ENCODE measurements around the gene LRP5.

Gene LRP5

GRCh38 chr11:68326334-68327215 is 14.2 kb downstream of the LRP5 start:
- no peaks in the 10 kb centered on the region for H3K9me3 ChIP-seq (ENCODE audit: control insufficient read depth, insufficient read depth, low read length)
- no peaks in the 10 kb centered on the region for H3K36me3 ChIP-seq (ENCODE audit: insufficient read depth, low read length)
- H3K9ac ChIP-seq (ENCODE audit: low read depth, low read length), result no peak overlapping the region
- H3K4me1 ChIP-seq (ENCODE audit: insufficient read depth, low read length), result peaks cover 48% of the 10 kb centered on the region

GRCh38 chr11:68327586-68328370 is 15.4 kb downstream of the LRP5 start:
- Histone ChIP-seq H3K4me1 (ENCODE audit: insufficient read depth, low read length) (peaks cover 53% of the 10 kb centered on the region), H3K36me3 (ENCODE audit: insufficient read depth, low read length) (no peaks in the 10 kb centered on the region), H3K9me3 (ENCODE audit: control insufficient read depth, insufficient read depth, low read length) (no peaks in the 10 kb centered on the region), H3K9ac (ENCODE audit: low read depth, low read length) (no peak overlapping the region)

GRCh38 chr11:68328374-68329091 is 16.1 kb downstream of the LRP5 start:
- peaks cover 53% of the 10 kb centered on the region for H3K4me1 ChIP-seq (ENCODE audit: insufficient read depth, low read length)
- no peaks in the 10 kb centered on the region for H3K9me3 ChIP-seq (ENCODE audit: control insufficient read depth, insufficient read depth, low read length)
- no peaks in the 10 kb centered on the region for H3K36me3 ChIP-seq (ENCODE audit: insufficient read depth, low read length)
- H3K9ac ChIP-seq (ENCODE audit: low read depth, low read length), result no peak overlapping the region

- Histone ChIP-seq H3K9ac (ENCODE audit: low read depth, low read length) (no peak overlapping the region), H3K36me3 (ENCODE audit: insufficient read depth, low read length) (no peaks in the 10 kb centered on the region), H3K4me1 (ENCODE audit: insufficient read depth, low read length) (peaks cover 53% of the 10 kb centered on the region), H3K9me3 (ENCODE audit: control insufficient read depth, insufficient read depth, low read length) (no peaks in the 10 kb centered on the region)
Measured at GRCh38 chr11:68329536-68329935, 17.1 kb downstream of the LRP5 start.

GRCh38 chr11:68329978-68330699 is 17.7 kb downstream of the LRP5 start:
- Histone ChIP-seq H3K9me3 (ENCODE audit: control insufficient read depth, insufficient read depth, low read length) (no peaks in the 10 kb centered on the region), H3K4me1 (ENCODE audit: insufficient read depth, low read length) (peaks cover 53% of the 10 kb centered on the region), H3K9ac (ENCODE audit: low read depth, low read length) (no peak overlapping the region), H3K36me3 (ENCODE audit: insufficient read depth, low read length) (no peaks in the 10 kb centered on the region)

GRCh38 chr11:68330700-68331337 is 18.4 kb downstream of the LRP5 start:
- Histone ChIP-seq H3K9ac (ENCODE audit: low read depth, low read length) (no peak overlapping the region), H3K36me3 (ENCODE audit: insufficient read depth, low read length) (no peaks in the 10 kb centered on the region), H3K9me3 (ENCODE audit: control insufficient read depth, insufficient read depth, low read length) (no peaks in the 10 kb centered on the region), H3K4me1 (ENCODE audit: insufficient read depth, low read length) (peaks cover 46% of the 10 kb centered on the region)

GRCh38 chr11:68331338-68331947 is 19.1 kb downstream of the LRP5 start:
- no peak overlapping the region for H3K9ac ChIP-seq (ENCODE audit: low read depth, low read length)
- H3K36me3 ChIP-seq (ENCODE audit: insufficient read depth, low read length), result no peaks in the 10 kb centered on the region
- peaks cover 45% of the 10 kb centered on the region for H3K4me1 ChIP-seq (ENCODE audit: insufficient read depth, low read length)
- no peaks in the 10 kb centered on the region for H3K9me3 ChIP-seq (ENCODE audit: control insufficient read depth, insufficient read depth, low read length)

GRCh38 chr11:68332186-68332585 is 19.8 kb downstream of the LRP5 start:
- H3K9me3 ChIP-seq (ENCODE audit: control insufficient read depth, insufficient read depth, low read length), result no peaks in the 10 kb centered on the region
- no peak overlapping the region for H3K9ac ChIP-seq (ENCODE audit: low read depth, low read length)
- H3K4me1 ChIP-seq (ENCODE audit: insufficient read depth, low read length), result peaks cover 45% of the 10 kb centered on the region
- no peaks in the 10 kb centered on the region for H3K36me3 ChIP-seq (ENCODE audit: insufficient read depth, low read length)

GRCh38 chr11:68333173-68333572 is 20.8 kb downstream of the LRP5 start:
- Histone ChIP-seq H3K9me3 (ENCODE audit: control insufficient read depth, insufficient read depth, low read length) (no peaks in the 10 kb centered on the region), H3K4me1 (ENCODE audit: insufficient read depth, low read length) (peaks cover 37% of the 10 kb centered on the region), H3K9ac (ENCODE audit: low read depth, low read length) (no peak overlapping the region), H3K36me3 (ENCODE audit: insufficient read depth, low read length) (no peaks in the 10 kb centered on the region)

- H3K4me1 ChIP-seq (ENCODE audit: insufficient read depth, low read length), result peaks cover 22% of the 10 kb centered on the region
- no peaks in the 10 kb centered on the region for H3K36me3 ChIP-seq (ENCODE audit: insufficient read depth, low read length)
- no peak overlapping the region for H3K9ac ChIP-seq (ENCODE audit: low read depth, low read length)
- H3K9me3 ChIP-seq (ENCODE audit: control insufficient read depth, insufficient read depth, low read length), result no peaks in the 10 kb centered on the region
Measured at GRCh38 chr11:68334923-68335322, 22.5 kb downstream of the LRP5 start.

- Histone ChIP-seq H3K4me1 (ENCODE audit: insufficient read depth, low read length) (peaks cover 14% of the 10 kb centered on the region), H3K9me3 (ENCODE audit: control insufficient read depth, insufficient read depth, low read length) (no peaks in the 10 kb centered on the region), H3K36me3 (ENCODE audit: insufficient read depth, low read length) (no peaks in the 10 kb centered on the region), H3K9ac (ENCODE audit: low read depth, low read length) (no peak overlapping the region)
Measured at GRCh38 chr11:68335683-68336082, 23.3 kb downstream of the LRP5 start.

GRCh38 chr11:68336716-68337115 is 24.3 kb downstream of the LRP5 start:
- Histone ChIP-seq H3K36me3 (ENCODE audit: insufficient read depth, low read length) (no peaks in the 10 kb centered on the region), H3K9me3 (ENCODE audit: control insufficient read depth, insufficient read depth, low read length) (no peaks in the 10 kb centered on the region), H3K4me1 (ENCODE audit: insufficient read depth, low read length) (peaks cover 9% of the 10 kb centered on the region), H3K9ac (ENCODE audit: low read depth, low read length) (no peak overlapping the region)

- H3K9ac ChIP-seq (ENCODE audit: low read depth, low read length), result no peak overlapping the region
- H3K4me1 ChIP-seq (ENCODE audit: insufficient read depth, low read length), result peaks cover 11% of the 10 kb centered on the region; the same call in 1 of the 2 replicates
- H3K36me3 ChIP-seq (ENCODE audit: insufficient read depth, low read length), result no peaks in the 10 kb centered on the region
- no peaks in the 10 kb centered on the region for H3K9me3 ChIP-seq (ENCODE audit: control insufficient read depth, insufficient read depth, low read length)
Measured at GRCh38 chr11:68337399-68337835, 25.0 kb downstream of the LRP5 start.
